Endodermal cell (in vitro differentiated cells): ENCODE data around the gene CUL3. TPM values are rescaled to one million over a fixed set of nuclear protein-coding genes. Genes with fewer than 3 reads are reported as not detected.

ENCODE experiments used
- DNase-seq: peaks from one replicate; pipeline ENCODE4 v3.0.0-alpha.2; 2017
- H3K27ac ChIP-seq: 2 replicates; pipeline ENCODE4 v1.5.1; 2013; ENCODE audit warnings: mild to moderate bottlenecking, low read depth, low read length, moderate library complexity
- H3K27me3 ChIP-seq: 2 replicates; pipeline ENCODE4 v1.6.1; 2013; ENCODE audit warnings: mild to moderate bottlenecking, low read length, moderate library complexity; ENCODE audit not compliant: insufficient read depth, control insufficient read depth, poor library complexity, severe bottlenecking
- H3K36me3 ChIP-seq: 2 replicates; pipeline ENCODE4 v1.7.0; 2013; ENCODE audit warnings: mild to moderate bottlenecking, low read length, moderate library complexity; ENCODE audit not compliant: control insufficient read depth, insufficient read depth
- H3K4me1 ChIP-seq: one replicate; pipeline ENCODE4 v1.7.0; 2013; ENCODE audit warnings: low read length; ENCODE audit not compliant: control insufficient read depth, insufficient read depth
- H3K4me3 ChIP-seq: 2 replicates; pipeline ENCODE4 v1.5.1; 2013; ENCODE audit warnings: mild to moderate bottlenecking, low read length, moderate library complexity
- H3K9ac ChIP-seq: 2 replicates; pipeline ENCODE4 v1.6.1; 2013; ENCODE audit warnings: mild to moderate bottlenecking, low read length, moderate library complexity; ENCODE audit not compliant: poor library complexity, severe bottlenecking; ENCODE audit errors: extremely low read depth
- H3K9me3 ChIP-seq: 2 replicates; pipeline ENCODE4 v1.6.1; 2013; ENCODE audit warnings: mild to moderate bottlenecking, low read length, moderate library complexity; ENCODE audit not compliant: control insufficient read depth
- H3K27ac Mint-ChIP-seq: 2 replicates; pipeline ENCODE4 v1.8.0; 2020; ENCODE audit warnings: mixed read lengths
- H3K27me3 Mint-ChIP-seq: 2 replicates; pipeline ENCODE4 v1.8.0; 2021; ENCODE audit warnings: mild to moderate bottlenecking, mixed read lengths; ENCODE audit not compliant: insufficient read depth
- H3K36me3 Mint-ChIP-seq: 2 replicates; pipeline ENCODE4 v1.8.0; 2020; ENCODE audit warnings: low read depth, mixed read lengths
- H3K4me1 Mint-ChIP-seq: 2 replicates; pipeline ENCODE4 v1.8.0; 2020; ENCODE audit warnings: mixed read lengths
- H3K4me3 Mint-ChIP-seq: 2 replicates; pipeline ENCODE4 v1.8.0; 2020; ENCODE audit warnings: mild to moderate bottlenecking, moderate library complexity, mixed read lengths
- H3K9me3 Mint-ChIP-seq: 2 replicates; pipeline ENCODE4 v1.8.0; 2020; ENCODE audit warnings: mild to moderate bottlenecking, mixed read lengths
- CTCF ChIP-seq: fragments of 200-600 bp; sonication (generic); conservative IDR thresholded peaks from 2 replicates; pipeline ENCODE4 v1.5.0; 2021; ENCODE audit warnings: antibody characterized with exemption, mild to moderate bottlenecking
- WGBS, 2 experiments: methylation state at CpG; one replicate each; pipeline versions ENCODE4 v1.1.5 to v1.1.7; 2013; ENCODE audit warnings: missing lambda C conversion rate in 2 of 2, mixed read lengths in 1 of 2; ENCODE audit not compliant: insufficient coverage in 1 of 2, insufficient read length in 1 of 2; 5-methylcytosine and 5-hydroxymethylcytosine counted together
- total RNA-seq, 2 donors: library from RNA; stranded (reverse); fragmentation: NEBNext Ultra II Directional in 1 of 2; extraction: Animal tissue kit (Norgen Biotek cat#: 25700) in 1 of 2; gene quantifications; 2 replicates in 1 of 2; 3 replicates in 1 of 2; pipeline ENCODE4 v1.2.1, GENCODE V29; 2021

The CUL3 gene
- total RNA-seq, 2 donors from 2014 or later = 78.4 to 89.9 TPM

- Mint-ChIP-seq H3K27me3 (no peaks in the 10 kb centered on the region), H3K4me3 (no peak overlapping the region), H3K27ac (no peak overlapping the region), H3K36me3 (peaks cover 45% of the 10 kb centered on the region), H3K9me3 (no peaks in the 10 kb centered on the region), H3K4me1 (peaks cover 2% of the 10 kb centered on the region)
- H3K36me3 ChIP-seq = peaks cover 89% of the 10 kb centered on the region
- no peak overlapping the region for H3K4me3 ChIP-seq
- no peaks in the 10 kb centered on the region for H3K27me3 ChIP-seq
- H3K9me3 ChIP-seq = no peaks in the 10 kb centered on the region
- WGBS, 2 experiments = 88% methylated on average over 2 of the region's 2 CpGs; no CpG with 5 or more reads in 1 of the 2 experiments
- DNase-seq = no peak
- no peak for TF ChIP-seq CTCF
- H3K9ac ChIP-seq = no peak overlapping the region
- H3K27ac ChIP-seq = no peak overlapping the region
- H3K4me1 ChIP-seq = peaks cover under 1% of the 10 kb centered on the region
These were observed 105.3 kb downstream of the CUL3 start for GRCh38 chr2:224479826-224480225.

- no peaks in the 10 kb centered on the region for H3K27me3 Mint-ChIP-seq
- Histone ChIP-seq H3K4me3 (no peak overlapping the region), H3K36me3 (peaks cover 48% of the 10 kb centered on the region), H3K9me3 (no peaks in the 10 kb centered on the region), H3K4me1 (no peaks in the 10 kb centered on the region), H3K9ac (no peak overlapping the region), H3K27me3 (no peaks in the 10 kb centered on the region), H3K27ac (no peak overlapping the region)
- no peak overlapping the region for H3K27ac Mint-ChIP-seq
- H3K36me3 Mint-ChIP-seq = peaks cover 35% of the 10 kb centered on the region
- H3K4me1 Mint-ChIP-seq = no peaks in the 10 kb centered on the region
- no peak overlapping the region for H3K4me3 Mint-ChIP-seq
- no peak for TF ChIP-seq CTCF
- no peaks in the 10 kb centered on the region for H3K9me3 Mint-ChIP-seq
- DNase-seq = no peak
- WGBS, 2 experiments = 96 to 100% methylated on average over 2 to 3 of the region's 3 CpGs
These were observed 112.3 kb downstream of the CUL3 start for GRCh38 chr2:224472827-224473226.

- whole genome bisulfite sequencing, 2 experiments = 96 to 100% methylated on average over 3 of the region's 3 CpGs
- Histone ChIP-seq H3K4me1 (no peaks in the 10 kb centered on the region), H3K9me3 (no peaks in the 10 kb centered on the region), H3K36me3 (peaks cover 41% of the 10 kb centered on the region), H3K4me3 (no peak overlapping the region), H3K27ac (no peak overlapping the region), H3K27me3 (no peaks in the 10 kb centered on the region), H3K9ac (no peak overlapping the region)
- Mint-ChIP-seq H3K27ac (no peak overlapping the region), H3K4me3 (no peak overlapping the region), H3K4me1 (no peaks in the 10 kb centered on the region), H3K27me3 (no peaks in the 10 kb centered on the region), H3K36me3 (peaks cover 30% of the 10 kb centered on the region), H3K9me3 (no peaks in the 10 kb centered on the region)
- DNase-seq = no peak
- TF ChIP-seq CTCF = no peak
These were observed 113.0 kb downstream of the CUL3 start for GRCh38 chr2:224472137-224472536.
